Measurements from ENCODE around the gene PXK. TPM values are rescaled to one million over a fixed set of nuclear protein-coding genes. Genes with fewer than 3 reads are reported as not detected.

Gene PXK
- polyA plus RNA-seq, 3 donors = 31.5 to 54.0 (median 52.9) TPM

GRCh38 chr3:58366699-58367098, 34.0 kb downstream of the PXK start:
- H2AFZ ChIP-seq (ENCODE audit: insufficient read depth, low read depth, low read length, poor library complexity, severe bottlenecking) = no peak overlapping the region
- peaks cover 27 to 32% of the 10 kb centered on the region in 2 donors for H3K36me3 Mint-ChIP-seq
- H3K9me3 ChIP-seq (replicated peaks in 1 of 2; ENCODE audit: control insufficient read depth in 1 of 2, insufficient read depth in 1 of 2, low read length in 2 of 2) = no peaks in the 10 kb centered on the region
- WGBS (ENCODE audit: insufficient coverage) = no CpG with 5 or more reads among the region's 1 CpG
- H4K20me1 ChIP-seq (ENCODE audit: insufficient read depth, low read length) = peaks cover 82% of the 10 kb centered on the region
- no peaks in the 10 kb centered on the region for H3K27me3 ChIP-seq (ENCODE audit: control insufficient read depth in 2 of 2, insufficient read depth in 2 of 2, low read length in 2 of 2)
- TF ChIP-seq CTCF (IDR thresholded peaks at IDR 0.05) = no peak
- H3K27ac ChIP-seq (ENCODE audit: low read depth in 1 of 2, low read length in 2 of 2) = peak overlapping the region in 1 of 2 donors; percentile 40
- H3K9ac ChIP-seq (ENCODE audit: insufficient read depth, low read length, poor library complexity, severe bottlenecking) = no peak overlapping the region
- peak overlapping the region in 1 of 7 donors; percentile 54 for H3K27ac Mint-ChIP-seq
- H3K4me2 ChIP-seq (replicated peaks; ENCODE audit: extremely low read depth, low read length, poor library complexity, severe bottlenecking) = no peak overlapping the region
- peaks cover 9% of the 10 kb centered on the region in 2 donors for H3K4me1 ChIP-seq (ENCODE audit: control insufficient read depth in 1 of 2, insufficient read depth in 2 of 2, low read length in 2 of 2)
- H3K79me2 ChIP-seq (ENCODE audit: insufficient read depth, low read length) = peaks cover 100% of the 10 kb centered on the region
- H3K36me3 ChIP-seq (replicated peaks in 1 of 2; ENCODE audit: control insufficient read depth in 1 of 2, insufficient read depth in 2 of 2, low read length in 2 of 2) = peaks cover 14 to 31% of the 10 kb centered on the region in 2 donors
- H3K4me3 ChIP-seq (replicated peaks in 1 of 3; ENCODE audit: low read depth in 2 of 3, low read length in 3 of 3) = no peak overlapping the region
- H3K4me3 Mint-ChIP-seq = no peak overlapping the region
- DNase-seq = no peak
- intact Hi-C loops (cut with micrococcal nuclease) = no loop called here
- no peaks in the 10 kb centered on the region for H3K27me3 Mint-ChIP-seq (ENCODE audit: low read depth in 3 of 3)
- peaks cover 24% of the 10 kb centered on the region for H3K4me1 Mint-ChIP-seq
- no peaks in the 10 kb centered on the region for H3K9me3 Mint-ChIP-seq

- intact Hi-C loops (cut with micrococcal nuclease) = no loop called here
- H3K4me1 ChIP-seq (ENCODE audit: control insufficient read depth in 1 of 2, insufficient read depth in 2 of 2, low read length in 2 of 2) = peaks cover 4 to 6% of the 10 kb centered on the region in 2 donors
- peaks cover 18 to 46% of the 10 kb centered on the region in 2 donors for H3K36me3 ChIP-seq (replicated peaks in 1 of 2; ENCODE audit: control insufficient read depth in 1 of 2, insufficient read depth in 2 of 2, low read length in 2 of 2)
- H3K79me2 ChIP-seq (ENCODE audit: insufficient read depth, low read length) = peaks cover 97% of the 10 kb centered on the region
- H3K27me3 Mint-ChIP-seq (ENCODE audit: low read depth in 3 of 3) = no peaks in the 10 kb centered on the region
- no CpG with 5 or more reads among the region's 1 CpG for WGBS (ENCODE audit: insufficient coverage)
- H4K20me1 ChIP-seq (ENCODE audit: insufficient read depth, low read length) = peaks cover 61% of the 10 kb centered on the region
- no peaks in the 10 kb centered on the region for H3K9me3 Mint-ChIP-seq
- no peaks in the 10 kb centered on the region for H3K27me3 ChIP-seq (ENCODE audit: control insufficient read depth in 2 of 2, insufficient read depth in 2 of 2, low read length in 2 of 2)
- TF ChIP-seq CTCF (IDR thresholded peaks at IDR 0.05) = no peak
- H3K27ac Mint-ChIP-seq = peak overlapping the region in 1 of 7 donors; percentile 58
- H2AFZ ChIP-seq (ENCODE audit: insufficient read depth, low read depth, low read length, poor library complexity, severe bottlenecking) = no peak overlapping the region
- peaks cover 20% of the 10 kb centered on the region for H3K4me1 Mint-ChIP-seq
- H3K4me2 ChIP-seq (replicated peaks; ENCODE audit: extremely low read depth, low read length, poor library complexity, severe bottlenecking) = no peak overlapping the region
- no peak overlapping the region for H3K4me3 ChIP-seq (replicated peaks in 1 of 3; ENCODE audit: low read depth in 2 of 3, low read length in 3 of 3)
- peaks cover 40 to 43% of the 10 kb centered on the region in 2 donors for H3K36me3 Mint-ChIP-seq
- H3K4me3 Mint-ChIP-seq = no peak overlapping the region
- H3K27ac ChIP-seq (ENCODE audit: low read depth in 1 of 2, low read length in 2 of 2) = peak overlapping the region in 1 of 2 donors; percentile 9
- H3K9me3 ChIP-seq (replicated peaks in 1 of 2; ENCODE audit: control insufficient read depth in 1 of 2, insufficient read depth in 1 of 2, low read length in 2 of 2) = no peaks in the 10 kb centered on the region
- H3K9ac ChIP-seq (ENCODE audit: insufficient read depth, low read length, poor library complexity, severe bottlenecking) = no peak overlapping the region
- DNase-seq = no peak
Measured at GRCh38 chr3:58369038-58369437, 36.3 kb downstream of the PXK start.
